Neural progenitor cell (in vitro differentiated cells): ENCODE results near the gene GARIN5B. TPM values are rescaled to one million over a fixed set of nuclear protein-coding genes. Genes with fewer than 3 reads are reported as not detected.

ENCODE experiments used
- DNase-seq: peaks from one replicate; pipeline ENCODE4 v3.0.0-alpha.2; 2016; ENCODE audit warnings: low spot score
- H2AFZ ChIP-seq: fragments of 200-600 bp; sonication (generic); replicated peaks from 2 replicates; pipeline ENCODE4 v1.6.1; 2016; ENCODE audit warnings: antibody characterized with exemption
- H3F3A ChIP-seq: fragments of 200-600 bp; sonication (generic); 2 replicates; pipeline ENCODE4 v1.6.1; 2016; ENCODE audit warnings: antibody characterized with exemption, low read depth
- H3K27ac ChIP-seq: fragments of 200-600 bp; sonication (generic); 2 replicates; pipeline ENCODE4 v1.5.1; 2016; ENCODE audit warnings: mild to moderate bottlenecking
- H3K27me3 ChIP-seq: fragments of 200-600 bp; sonication (generic); 2 replicates; pipeline ENCODE4 v1.6.1; 2016; ENCODE audit warnings: mild to moderate bottlenecking, moderate library complexity
- H3K36me3 ChIP-seq: fragments of 200-600 bp; sonication (generic); 2 replicates; pipeline ENCODE4 v1.5.1; 2016
- H3K4me1 ChIP-seq: fragments of 200-600 bp; sonication (generic); 2 replicates; pipeline ENCODE4 v1.6.1; 2016; ENCODE audit warnings: mixed run types
- H3K4me2 ChIP-seq: fragments of 200-600 bp; sonication (generic); 2 replicates; pipeline ENCODE4 v1.6.1; 2016
- H3K4me3 ChIP-seq: fragments of 200-600 bp; sonication (generic); 2 replicates; pipeline ENCODE4 v1.5.1; 2016
- H3K79me2 ChIP-seq: fragments of 200-600 bp; sonication (generic); 2 replicates; pipeline ENCODE4 v1.6.1; 2016; ENCODE audit warnings: low read depth
- H3K9ac ChIP-seq: fragments of 200-600 bp; sonication (generic); 2 replicates; pipeline ENCODE4 v1.6.1; 2016
- H3K9me3 ChIP-seq: fragments of 200-600 bp; sonication (generic); 2 replicates; pipeline ENCODE4 v1.5.1; 2016; ENCODE audit warnings: low read depth
- H4K20me1 ChIP-seq: fragments of 200-600 bp; sonication (generic); 2 replicates; pipeline ENCODE4 v1.6.1; 2016; ENCODE audit warnings: low read depth
- H3K27ac Mint-ChIP-seq: 3 replicates; pipeline ENCODE4 v1.8.0; 2021; ENCODE audit warnings: mixed read lengths
- H3K27me3 Mint-ChIP-seq: 2 replicates; pipeline ENCODE4 v1.8.0; 2022; ENCODE audit warnings: low read depth, mild to moderate bottlenecking, inconsistent platforms, moderate library complexity, mixed read lengths; ENCODE audit not compliant: insufficient read depth
- H3K36me3 Mint-ChIP-seq: 3 replicates; pipeline ENCODE4 v1.8.0; 2021; ENCODE audit warnings: mixed read lengths
- H3K4me1 Mint-ChIP-seq: 3 replicates; pipeline ENCODE4 v1.8.0; 2021; ENCODE audit warnings: mixed read lengths
- H3K4me3 Mint-ChIP-seq: 3 replicates; pipeline ENCODE4 v1.8.0; 2021; ENCODE audit warnings: mild to moderate bottlenecking, moderate library complexity, mixed read lengths
- H3K9me3 Mint-ChIP-seq: 3 replicates; pipeline ENCODE4 v1.8.0; 2020; ENCODE audit warnings: mixed read lengths
- EZH2 ChIP-seq: fragments of 200-600 bp; sonication (generic); IDR thresholded peaks from 2 replicates; pipeline ENCODE4 v1.6.1; 2017; ENCODE audit warnings: antibody characterized with exemption, mild to moderate bottlenecking, moderate library complexity
- EZH2phosphoT487 ChIP-seq: fragments of 200-600 bp; sonication (generic); IDR thresholded peaks from 2 replicates; pipeline ENCODE4 v1.6.1; 2017; ENCODE audit warnings: antibody characterized with exemption
- total RNA-seq: library from RNA; depleted of rRNA; stranded (reverse); fragments of >200 nt; gene quantifications from 2 replicates; pipeline ENCODE4 v1.2.3, GENCODE V29; 2015; ENCODE audit warnings: low replicate concordance
- TF ChIP-seq, protein P1 (sequence below): fragments of 200-600 bp; sonication (generic); IDR thresholded peaks from 2 replicates; pipeline ENCODE4 v1.5.1; 2017; ENCODE audit warnings: antibody characterized with exemption, mild to moderate bottlenecking

Gene GARIN5B
- total RNA-seq, 1 donor from 2014 or later, result not detected

DNA sequence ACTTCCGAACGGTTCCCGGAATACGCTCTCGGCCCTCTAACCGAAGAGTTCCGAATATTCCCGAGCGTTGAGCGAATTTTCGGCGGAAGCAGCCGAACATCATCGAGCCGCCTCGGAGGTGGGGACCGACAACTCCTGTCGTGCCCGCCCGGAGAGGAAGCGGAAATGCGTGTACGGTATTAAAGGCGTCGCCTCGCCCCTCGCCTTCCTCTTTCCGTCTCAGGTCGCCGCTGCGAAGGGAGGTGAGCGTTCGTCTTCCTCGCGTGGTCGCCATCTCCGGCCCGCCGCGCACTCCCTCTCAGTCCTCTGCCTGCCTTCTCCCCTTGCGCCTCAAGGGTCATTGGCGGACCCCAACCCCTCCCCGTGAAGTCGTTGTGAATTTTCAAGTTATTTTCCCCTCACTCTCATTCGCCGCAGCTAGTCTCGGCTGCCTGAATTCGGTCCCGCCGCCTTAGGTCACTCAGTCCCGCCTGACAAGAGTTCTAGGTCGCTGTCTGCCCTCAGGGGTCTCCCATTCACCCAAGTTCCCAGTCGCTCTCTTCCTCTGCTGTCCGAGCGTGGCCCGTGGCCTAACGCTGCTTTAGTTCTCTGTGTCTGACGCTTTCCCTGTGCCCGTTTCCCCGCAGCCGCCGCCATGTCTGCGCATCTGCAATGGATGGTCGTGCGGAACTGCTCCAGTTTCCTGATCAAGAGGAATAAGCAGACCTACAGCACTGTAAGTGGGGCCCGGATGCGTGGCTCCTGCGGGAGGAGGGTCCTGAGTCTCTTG, 22.8 kb upstream of the GARIN5B start, which contains the start of gene RPL28:
Gene RPL28 (plus strand): TSS at position 209 of the 769 bp plus-strand sequence. CDS start 426 bp downstream, at position 635.
- Histone ChIP-seq H3K9me3 (no peaks in the 10 kb centered on the region), H3K4me1 (peaks cover 35% of the 10 kb centered on the region), H3K4me3 (peak within 1 kb of the TSS; percentile 90), H3K4me2 (peak within 1 kb of the TSS; percentile 100), H3K36me3 (no peaks in the 10 kb centered on the region), H3F3A (peaks cover 56% of the 10 kb centered on the region), H2AFZ (peak within 1 kb of the TSS; percentile 94), H3K27ac (no peak within 1 kb of the TSS), H3K27me3 (peaks cover 17% of the 10 kb centered on the region), H3K9ac (peak within 1 kb of the TSS; percentile 88), H3K79me2 (peaks cover 32% of the 10 kb centered on the region), H4K20me1 (peaks cover 51% of the 10 kb centered on the region)
- peak within 1 kb of the TSS; percentile 97 for H3K27ac Mint-ChIP-seq
- TF ChIP-seq EZH2phosphoT487, result no peak
- TF ChIP-seq EZH2, result no peak
- TF ChIP-seq, protein P1, sequence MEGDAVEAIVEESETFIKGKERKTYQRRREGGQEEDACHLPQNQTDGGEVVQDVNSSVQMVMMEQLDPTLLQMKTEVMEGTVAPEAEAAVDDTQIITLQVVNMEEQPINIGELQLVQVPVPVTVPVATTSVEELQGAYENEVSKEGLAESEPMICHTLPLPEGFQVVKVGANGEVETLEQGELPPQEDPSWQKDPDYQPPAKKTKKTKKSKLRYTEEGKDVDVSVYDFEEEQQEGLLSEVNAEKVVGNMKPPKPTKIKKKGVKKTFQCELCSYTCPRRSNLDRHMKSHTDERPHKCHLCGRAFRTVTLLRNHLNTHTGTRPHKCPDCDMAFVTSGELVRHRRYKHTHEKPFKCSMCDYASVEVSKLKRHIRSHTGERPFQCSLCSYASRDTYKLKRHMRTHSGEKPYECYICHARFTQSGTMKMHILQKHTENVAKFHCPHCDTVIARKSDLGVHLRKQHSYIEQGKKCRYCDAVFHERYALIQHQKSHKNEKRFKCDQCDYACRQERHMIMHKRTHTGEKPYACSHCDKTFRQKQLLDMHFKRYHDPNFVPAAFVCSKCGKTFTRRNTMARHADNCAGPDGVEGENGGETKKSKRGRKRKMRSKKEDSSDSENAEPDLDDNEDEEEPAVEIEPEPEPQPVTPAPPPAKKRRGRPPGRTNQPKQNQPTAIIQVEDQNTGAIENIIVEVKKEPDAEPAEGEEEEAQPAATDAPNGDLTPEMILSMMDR, result no peak
- H3K36me3 Mint-ChIP-seq, result peaks cover 11% of the 10 kb centered on the region
- H3K4me3 Mint-ChIP-seq, result peak within 1 kb of the TSS; percentile 100
- H3K9me3 Mint-ChIP-seq, result peaks cover 4% of the 10 kb centered on the region
- peaks cover 47% of the 10 kb centered on the region for H3K4me1 Mint-ChIP-seq
- H3K27me3 Mint-ChIP-seq, result peaks cover 20% of the 10 kb centered on the region
- DNase-seq, result peak; percentile 99

DNA sequence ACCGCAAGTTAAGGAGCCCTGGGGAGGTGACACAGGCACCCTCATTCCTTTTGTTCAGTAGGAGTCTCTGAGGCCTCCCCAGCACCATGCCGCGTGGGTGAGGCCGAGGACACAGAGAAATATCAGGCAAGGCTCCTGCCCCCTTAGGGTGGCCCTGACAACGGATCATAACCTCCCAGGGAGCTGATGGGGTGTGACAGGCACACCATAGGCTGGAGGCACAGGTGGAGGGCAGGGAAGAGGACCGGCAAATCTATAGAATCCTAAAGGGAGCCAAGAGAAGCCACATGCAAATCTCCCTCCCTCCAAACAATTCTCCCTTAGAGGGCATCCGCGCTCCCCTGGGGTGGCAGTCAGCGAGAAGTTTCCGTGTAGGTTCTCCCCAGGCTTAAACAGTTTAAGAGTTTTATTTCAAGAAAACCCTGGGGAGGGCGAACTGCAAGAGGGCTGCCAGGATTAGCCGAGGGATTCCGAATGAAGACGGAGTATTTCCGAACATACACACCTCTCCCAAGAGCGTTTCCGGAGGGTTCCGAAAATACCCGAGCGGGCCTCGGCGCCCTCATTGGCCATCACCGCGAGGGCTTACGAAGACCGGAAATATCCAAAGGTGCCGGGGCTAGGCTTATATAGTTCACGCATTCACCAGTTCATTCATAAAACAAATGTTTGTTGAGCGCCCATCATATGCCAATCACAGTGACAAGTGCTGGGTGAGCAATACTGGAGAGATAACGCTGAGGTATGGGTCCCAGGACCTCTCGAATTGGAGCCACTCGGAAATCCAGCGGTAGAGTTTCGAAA, 22.1 kb upstream of the GARIN5B start:
- peaks cover 43% of the 10 kb centered on the region for H4K20me1 ChIP-seq
- peaks cover 35% of the 10 kb centered on the region for H3K4me1 ChIP-seq
- H3K9me3 Mint-ChIP-seq, result peaks cover 4% of the 10 kb centered on the region
- peak overlapping the region; percentile 94 for H2AFZ ChIP-seq
- peaks cover 42% of the 10 kb centered on the region for H3K4me1 Mint-ChIP-seq
- peak overlapping the region; percentile 100 for H3K4me3 Mint-ChIP-seq
- H3K27me3 Mint-ChIP-seq, result peaks cover 20% of the 10 kb centered on the region
- H3K36me3 ChIP-seq, result no peaks in the 10 kb centered on the region
- H3K9me3 ChIP-seq, result no peaks in the 10 kb centered on the region
- peak; percentile 98 for DNase-seq
- peak overlapping the region; percentile 91 for H3K27ac Mint-ChIP-seq
- TF ChIP-seq EZH2phosphoT487 (no peak), EZH2 (no peak)
- TF ChIP-seq, protein P1, result no peak
- peaks cover 7% of the 10 kb centered on the region for H3K36me3 Mint-ChIP-seq
- peak overlapping the region; percentile 48 for H3K9ac ChIP-seq
- peak overlapping the region; percentile 80 for H3K4me2 ChIP-seq
- peaks cover 17% of the 10 kb centered on the region for H3K27me3 ChIP-seq
- no peak overlapping the region for H3K27ac ChIP-seq
- peaks cover 50% of the 10 kb centered on the region for H3F3A ChIP-seq
- H3K79me2 ChIP-seq, result peaks cover 32% of the 10 kb centered on the region
- H3K4me3 ChIP-seq, result peak overlapping the region; percentile 90

DNA sequence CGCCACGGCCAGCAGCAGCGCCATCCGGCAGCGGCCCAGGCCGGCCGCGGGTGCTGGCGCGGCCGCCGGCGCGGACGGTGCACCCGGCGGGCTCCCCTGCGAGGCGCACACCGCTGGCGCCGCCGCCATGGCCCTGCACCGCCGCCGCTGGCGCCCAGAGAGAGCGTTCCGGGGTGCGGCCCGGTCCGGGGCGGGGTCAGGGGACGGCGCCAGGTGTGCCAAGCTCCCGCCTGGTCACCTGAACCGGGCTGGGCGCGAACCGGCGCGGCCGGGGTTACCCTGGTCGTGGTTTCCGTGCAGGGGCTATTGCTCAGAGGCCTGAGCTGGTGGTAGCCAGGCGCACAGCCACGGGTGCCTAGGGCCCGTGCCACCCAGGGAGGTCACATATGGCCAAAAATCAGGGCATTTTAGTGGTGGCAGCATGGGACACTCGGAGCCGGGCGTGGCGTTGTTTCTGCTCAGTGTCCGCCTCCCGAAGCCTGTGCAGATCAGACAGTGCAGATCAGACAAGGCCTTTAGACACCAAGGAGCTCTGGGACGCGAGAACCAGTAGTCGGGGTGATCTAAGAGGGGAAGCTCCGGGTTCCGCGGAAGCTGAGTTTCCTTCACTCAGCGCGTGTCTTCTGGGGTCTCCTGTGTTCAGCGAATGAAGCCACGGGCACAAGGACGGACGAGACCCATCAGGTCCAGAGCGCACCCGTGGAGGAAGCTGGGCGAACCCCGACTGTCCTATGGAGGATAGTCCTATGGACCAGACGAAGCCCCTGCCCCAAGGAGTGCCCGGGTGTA, 21.3 kb upstream of the GARIN5B start, which contains the start of gene TMEM238:
Gene TMEM238 (minus strand): TSS at position 162 of the 789 bp plus-strand sequence. CDS start 33 bp downstream, at position 129.
- Histone ChIP-seq H3K27ac (no peak within 1 kb of the TSS), H3K36me3 (no peaks in the 10 kb centered on the region), H3K9ac (no peak within 1 kb of the TSS), H3K4me1 (peaks cover 35% of the 10 kb centered on the region), H4K20me1 (peaks cover 35% of the 10 kb centered on the region), H3K9me3 (no peaks in the 10 kb centered on the region), H3F3A (peaks cover 51% of the 10 kb centered on the region), H3K79me2 (peaks cover 32% of the 10 kb centered on the region), H3K27me3 (peaks cover 17% of the 10 kb centered on the region), H2AFZ (no peak within 1 kb of the TSS), H3K4me2 (peak within 1 kb of the TSS; percentile 81), H3K4me3 (peak within 1 kb of the TSS; percentile 90)
- TF ChIP-seq EZH2phosphoT487 (no peak), EZH2 (no peak)
- TF ChIP-seq, protein P1, result no peak
- H3K36me3 Mint-ChIP-seq, result peaks cover 7% of the 10 kb centered on the region
- no peak within 1 kb of the TSS for H3K27ac Mint-ChIP-seq
- DNase-seq, result no peak
- peaks cover 4% of the 10 kb centered on the region for H3K9me3 Mint-ChIP-seq
- peaks cover 37% of the 10 kb centered on the region for H3K4me1 Mint-ChIP-seq
- peak within 1 kb of the TSS; percentile 100 for H3K4me3 Mint-ChIP-seq
- peaks cover 24% of the 10 kb centered on the region for H3K27me3 Mint-ChIP-seq
